Stimulated activated CD4-positive, alpha-beta T cell treated with anti-CD3 and anti-CD28 coated beads, TNF-alpha, amount 100 ng/mL, for 48 hours (primary cell): ENCODE results near the gene FUNDC2.
"Not testable (repeated sequence)": the region's sequence is repeated elsewhere in the genome, so short reads cannot be mapped to it uniquely, and the experiment has no call there.

Experiments used
- DNase-seq, 3 donors: peaks; one replicate each; pipeline ENCODE4 v3.0.0-alpha.2; 2020; ENCODE audit warnings: low read depth in 3 of 3

The FUNDC2 gene

DNA sequence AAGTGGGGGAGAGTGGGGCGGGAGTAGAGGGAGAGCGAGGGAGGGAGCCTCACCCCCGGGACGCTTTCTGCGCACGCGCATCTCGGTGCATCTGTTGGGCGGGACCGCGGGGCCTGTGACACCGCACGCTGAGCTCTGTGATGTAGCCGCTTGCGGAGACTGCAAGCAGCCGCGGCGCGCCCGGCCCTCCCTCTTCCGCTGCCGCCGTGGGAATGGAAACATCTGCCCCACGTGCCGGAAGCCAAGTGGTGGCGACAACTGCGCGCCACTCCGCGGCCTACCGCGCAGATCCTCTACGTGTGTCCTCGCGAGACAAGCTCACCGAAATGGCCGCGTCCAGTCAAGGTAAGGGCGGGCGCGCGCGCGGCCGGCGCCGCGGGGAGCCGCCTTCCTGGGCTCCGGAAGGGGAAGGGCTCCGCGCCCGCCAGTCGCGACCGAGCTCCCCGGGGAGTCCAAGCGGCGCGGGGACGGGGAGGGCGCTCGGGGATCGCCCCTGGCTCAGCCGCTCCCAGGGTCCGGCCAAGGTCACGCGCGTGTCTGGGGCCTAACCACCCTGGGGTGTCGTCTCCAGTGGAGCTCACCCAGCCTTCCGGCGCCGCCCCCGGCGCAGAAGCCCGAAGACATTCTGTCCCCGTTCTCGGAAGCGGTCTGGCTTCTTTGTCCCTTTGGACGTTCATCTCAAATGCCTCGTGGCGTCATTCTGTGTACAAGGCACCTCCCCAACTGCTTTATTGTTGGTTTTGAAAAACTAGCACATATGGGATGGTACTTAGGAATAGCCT lies at the start of gene FUNDC2:
Gene FUNDC2, plus strand, starts transcription at position 118 of the 782 bp plus-strand sequence. Its CDS starts 95 bp downstream, at position 213.
- DNase-seq: peak; percentile 72 to 89 (median 78)

DNA sequence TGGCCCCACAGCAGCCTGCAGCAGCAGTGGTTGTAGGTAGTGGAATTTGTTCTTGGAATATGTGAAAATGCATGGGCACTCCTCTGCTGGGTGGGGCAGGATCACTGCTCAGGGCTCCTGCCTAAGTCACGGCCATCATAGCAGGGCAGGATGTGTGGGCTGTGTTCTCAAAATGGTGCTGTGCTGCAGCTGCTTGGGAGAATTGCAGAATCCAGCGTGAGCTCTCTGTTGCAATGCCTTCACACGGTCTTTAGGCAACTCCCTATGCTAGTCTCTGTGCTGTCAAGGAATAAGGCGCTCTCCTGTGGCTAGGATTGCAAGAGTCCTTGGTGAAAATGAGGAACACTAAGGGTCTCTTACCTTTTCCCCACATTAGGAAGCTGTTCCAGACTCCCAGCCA lies 47.0 kb upstream of the FUNDC2 start:
- DNase-seq: no peak

DNA sequence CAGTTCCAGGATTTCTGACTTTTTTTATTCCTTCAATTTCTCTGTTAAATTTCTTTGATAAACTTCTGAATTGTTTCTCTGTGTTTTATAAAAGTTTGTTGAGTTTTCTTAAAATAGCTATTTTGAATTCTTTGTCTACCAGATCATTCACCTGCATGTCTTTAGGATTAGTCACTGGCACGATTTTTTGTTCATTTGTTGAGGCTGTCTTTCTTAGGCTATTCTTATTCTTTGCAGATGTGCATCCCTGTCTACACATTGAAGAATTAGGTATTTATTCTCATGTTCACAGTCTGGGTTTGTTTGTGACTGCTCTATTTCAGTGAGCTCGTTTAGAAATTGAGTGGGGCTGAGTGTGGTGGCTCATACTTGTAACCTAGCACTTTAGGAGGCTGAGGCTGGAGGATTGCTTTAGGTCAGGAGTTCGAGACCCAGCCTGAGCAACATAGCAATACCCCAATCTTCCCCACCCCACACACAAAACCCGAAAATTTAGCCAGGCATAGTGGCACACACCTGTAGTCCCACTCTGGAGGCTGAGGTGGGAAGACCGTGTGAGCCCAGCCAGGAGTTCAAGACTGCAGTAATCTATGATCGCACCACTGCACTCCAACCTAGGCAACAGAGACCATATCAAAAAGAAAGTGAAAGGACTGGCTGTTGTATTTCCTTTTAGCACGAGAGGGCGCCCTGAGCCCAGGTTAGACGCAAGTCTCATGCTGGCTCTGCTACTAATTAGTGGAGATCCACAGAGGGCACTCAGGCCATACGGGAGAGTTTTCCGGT lies 46.1 kb upstream of the FUNDC2 start:
- peak; percentile 45 to 60 (median 57) for DNase-seq

DNA sequence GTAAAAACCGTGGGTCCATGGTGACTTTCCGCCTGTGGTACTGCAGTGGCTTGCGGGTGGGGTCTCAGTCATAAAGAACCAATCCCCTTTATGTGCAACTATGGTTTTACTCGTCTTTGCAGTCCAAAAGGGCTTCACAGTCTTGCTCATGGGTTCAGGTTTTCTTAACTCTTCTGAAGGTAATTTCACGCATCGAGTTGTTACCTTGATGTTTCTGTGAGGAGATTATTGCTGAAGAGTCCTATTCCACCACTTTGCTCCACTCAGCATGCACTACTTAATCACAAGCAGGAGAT lies 45.6 kb upstream of the FUNDC2 start:
- DNase-seq: no peak

DNA sequence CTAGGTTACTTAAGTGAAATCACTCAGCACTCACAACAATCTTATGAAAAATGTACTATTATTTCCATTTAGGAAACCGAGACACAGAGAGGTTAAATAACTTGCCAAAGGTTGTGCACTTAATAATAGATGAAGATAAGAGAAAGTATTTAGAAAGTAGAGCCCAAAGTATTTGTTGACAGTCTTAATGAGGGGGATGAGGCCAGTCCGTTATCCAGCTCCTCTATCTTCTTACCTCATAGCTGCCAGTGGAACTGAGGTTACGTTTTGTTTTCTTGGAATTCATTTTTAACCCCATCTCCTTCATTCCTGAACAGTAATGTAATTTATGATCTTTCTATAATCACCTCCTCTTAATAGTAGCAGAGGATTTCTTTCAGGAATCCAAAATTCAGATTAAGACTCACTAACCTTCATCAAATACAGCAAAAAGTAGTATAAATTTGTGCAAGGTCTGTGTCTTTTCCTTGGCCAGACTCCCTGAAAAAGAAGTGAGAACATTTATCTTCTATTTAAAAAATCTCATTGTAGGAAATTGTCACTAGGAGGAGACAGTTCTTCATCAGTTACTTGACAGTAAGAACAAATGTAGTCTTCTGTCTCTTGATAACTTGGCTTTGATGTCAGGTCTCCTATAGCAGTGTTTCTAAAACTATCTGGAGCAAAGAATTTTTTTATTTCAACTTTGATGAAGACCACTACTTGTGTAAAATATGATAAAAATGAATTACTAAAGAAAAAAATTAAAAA lies 39.6 kb upstream of the FUNDC2 start:
- DNase-seq: no peak

DNA sequence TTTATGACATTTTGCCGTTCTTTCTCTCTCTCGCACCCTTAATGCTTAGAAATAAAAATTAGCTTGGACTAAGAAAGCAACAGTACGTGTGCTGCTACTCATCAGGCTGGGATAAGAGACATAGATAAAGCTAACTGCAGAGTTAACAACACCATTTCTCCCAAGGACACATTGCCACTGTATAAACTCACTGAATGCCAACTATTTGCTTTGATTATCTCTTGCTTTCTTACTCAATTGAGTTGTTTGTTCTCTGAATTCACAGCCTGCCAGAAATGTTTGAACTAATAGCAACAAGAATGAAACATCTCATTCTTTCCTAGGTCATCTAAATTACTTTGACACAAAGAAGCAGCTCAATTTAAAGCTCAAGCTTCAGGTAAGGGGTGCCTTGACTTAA lies 38.7 kb upstream of the FUNDC2 start:
- no peak for DNase-seq

- DNase-seq: no peak
Measured at GRCh38 chrX:154988719-154989118, 37.9 kb upstream of the FUNDC2 start.

DNA sequence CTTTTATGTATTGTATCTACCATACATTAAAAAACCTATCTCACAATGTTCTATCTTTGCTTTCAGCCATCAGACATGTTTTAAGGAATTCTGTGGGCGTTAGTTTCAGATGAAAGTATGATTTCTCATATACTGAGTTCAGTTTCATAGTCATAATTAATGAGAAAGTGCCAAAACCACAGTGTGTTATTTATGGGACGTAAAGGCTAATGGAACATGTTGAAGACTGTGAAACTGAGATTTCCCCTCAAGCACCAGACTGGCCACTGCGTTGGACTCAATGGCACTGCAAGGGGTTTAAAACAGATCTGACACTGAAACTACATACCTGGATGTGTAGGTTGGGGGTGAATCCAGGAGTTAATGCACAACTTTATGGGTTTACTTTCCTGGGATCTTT lies 36.1 kb upstream of the FUNDC2 start:
- DNase-seq: no peak

DNA sequence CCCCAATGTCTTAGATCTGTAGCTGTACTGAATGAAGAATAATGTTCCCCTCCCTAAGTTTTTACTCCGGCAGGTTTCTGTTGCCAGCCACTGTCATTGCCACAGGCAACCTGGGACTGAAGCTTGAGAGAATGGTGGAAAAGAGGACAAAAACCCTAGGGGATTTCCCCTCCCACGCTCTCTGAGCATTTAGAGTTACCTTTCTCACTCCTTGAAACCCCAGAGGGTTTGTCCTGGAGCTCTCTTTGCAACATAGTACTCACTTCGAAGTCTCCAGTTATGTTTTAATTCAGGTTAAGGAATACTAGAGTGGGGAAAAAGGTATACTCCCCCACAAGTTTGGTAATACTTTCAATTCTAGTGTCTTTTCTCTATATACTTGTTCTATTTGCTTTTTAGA lies 35.6 kb upstream of the FUNDC2 start:
- DNase-seq: peak in 2 of 3 donors; percentile 13 to 20

GRCh38 chrX:154991476-154991875 lies 35.2 kb upstream of the FUNDC2 start:
- DNase-seq: no peak

- DNase-seq: no peak
Measured at GRCh38 chrX:154998204-154998880, 28.3 kb upstream of the FUNDC2 start.

DNA sequence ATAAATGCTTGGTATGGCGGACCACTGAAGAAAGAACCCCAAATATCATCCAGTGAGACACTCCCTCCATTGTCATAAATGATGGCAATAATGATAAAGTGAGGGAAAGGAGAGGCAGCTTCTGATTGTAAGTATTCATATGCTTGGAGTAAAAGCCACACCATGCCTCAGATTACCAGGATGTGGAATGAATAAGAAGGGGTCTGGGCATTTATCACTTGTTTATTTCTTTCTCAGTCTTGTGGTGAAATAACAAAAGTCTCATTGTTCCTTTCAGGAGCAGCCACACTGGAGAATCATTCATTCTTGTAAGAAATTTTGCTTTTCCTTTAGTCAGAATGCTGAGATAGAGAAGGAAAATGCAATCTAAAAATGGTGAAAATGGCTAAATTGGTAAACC lies 25.8 kb upstream of the FUNDC2 start:
- DNase-seq: no peak

GRCh38 chrX:155001873-155002272 lies 24.8 kb upstream of the FUNDC2 start:
- no peak for DNase-seq

- no peak for DNase-seq
Measured at GRCh38 chrX:155005190-155005589, 21.5 kb upstream of the FUNDC2 start.

DNA sequence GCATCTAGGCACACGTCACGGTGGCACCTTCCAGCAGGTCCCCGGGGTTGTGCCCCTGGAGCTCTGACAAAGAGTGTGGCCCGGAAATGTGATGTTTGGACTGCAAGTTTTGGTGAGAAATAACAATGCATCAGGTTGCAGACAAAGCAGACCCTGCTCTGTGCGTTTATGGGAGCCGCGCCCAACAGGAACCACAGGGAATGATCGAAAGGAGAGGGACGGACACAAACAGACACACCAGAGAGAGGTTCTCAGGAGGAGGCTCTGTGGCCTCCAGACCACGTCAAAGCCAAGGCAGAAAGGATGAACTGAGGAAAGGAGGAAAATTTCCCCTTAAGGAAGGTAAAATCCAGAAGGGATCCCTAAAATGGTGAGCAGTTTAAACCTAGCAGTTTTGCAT lies 20.3 kb upstream of the FUNDC2 start:
- DNase-seq: not testable (repeated sequence)

DNA sequence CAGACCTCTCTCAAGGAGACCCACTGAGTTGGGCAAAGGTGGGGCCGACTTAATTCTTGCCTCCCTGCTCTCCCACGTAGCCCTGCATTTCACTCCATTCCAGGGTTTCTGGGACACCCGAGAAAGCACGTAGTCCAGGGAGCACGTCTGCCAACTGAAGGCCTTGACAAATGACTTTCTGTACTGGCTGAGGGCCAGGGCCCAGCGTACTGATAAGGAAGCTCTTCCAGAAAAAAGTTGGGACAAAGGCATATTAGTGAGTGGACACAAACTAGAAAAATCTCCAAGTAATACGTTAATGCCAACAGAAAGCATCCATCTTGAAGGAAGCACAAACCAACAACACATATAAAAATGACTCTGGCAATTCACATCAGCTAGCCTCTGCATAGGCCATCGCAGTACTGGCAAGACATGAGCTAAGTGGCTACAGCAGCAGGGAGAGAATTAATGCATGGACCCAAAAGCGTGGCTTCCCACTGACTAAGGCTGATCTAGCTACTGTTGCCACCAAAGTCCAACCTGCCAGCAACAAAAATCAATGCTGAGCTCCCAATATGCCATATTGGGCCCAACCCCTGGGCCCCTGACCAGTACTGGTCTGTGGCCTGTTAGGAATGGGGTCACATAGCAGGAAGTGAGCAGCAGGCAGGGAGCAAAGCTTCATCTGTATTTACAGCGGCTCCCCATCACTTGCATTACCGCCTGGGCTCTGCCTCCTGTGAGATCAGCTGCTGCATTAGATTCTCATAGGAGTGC lies 19.6 kb upstream of the FUNDC2 start:
- DNase-seq: not testable (repeated sequence)

- DNase-seq: not testable (repeated sequence)
Measured at GRCh38 chrX:155008578-155008977, 18.1 kb upstream of the FUNDC2 start.

GRCh38 chrX:155009994-155010472 lies 16.6 kb upstream of the FUNDC2 start:
- no peak for DNase-seq

DNA sequence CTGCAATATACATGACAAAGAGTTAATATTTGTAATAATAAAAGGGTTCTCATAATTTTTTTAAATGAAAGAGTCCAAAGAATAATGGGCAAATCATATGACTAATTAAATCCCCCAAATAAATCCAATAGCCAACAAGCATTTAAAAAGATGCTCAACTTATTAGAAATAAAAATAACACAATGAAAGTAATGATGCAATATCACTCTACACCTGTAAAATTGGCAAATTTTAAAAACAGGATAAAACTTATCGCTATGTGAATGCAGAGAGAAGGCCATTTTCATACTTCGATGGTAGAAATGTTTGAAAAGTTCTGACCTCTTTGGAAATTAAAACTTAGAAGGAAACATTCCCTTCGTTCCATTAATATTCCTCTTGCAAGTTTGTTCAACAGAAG lies 6.1 kb upstream of the FUNDC2 start:
- DNase-seq: no peak

GRCh38 chrX:155022585-155022984 lies 4.1 kb upstream of the FUNDC2 start, which contains the start of gene F8:
F8 (minus strand) TSS chrX:155022723; CDS start chrX:155022552, 171 bp downstream.
- DNase-seq: no peak
